GM11168 (cell line): ENCODE results near the gene NRF1.
"Not testable (repeated sequence)": the region's sequence is repeated elsewhere in the genome, so short reads cannot be mapped to it uniquely, and the experiment has no call there.

Experiments
- in situ Hi-C: fragments of 300-500 bp; cut with MboI; formaldehyde crosslinking; loops from one replicate; pipeline ENCODE4 v1.12.0; 2022; ENCODE audit warnings: low sequenced_read_pairs; ENCODE audit not compliant: unreplicated experiment

Gene NRF1

GRCh38 chr7:129611246-129612111 lies at the start of gene NRF1:
NRF1 (plus strand) TSS chr7:129611720; CDS start chr7:129657352, 45,632 bp downstream.
- in situ Hi-C loops = no loop called here

GRCh38 chr7:129566323-129566722 lies 45.2 kb upstream of the NRF1 start:
- in situ Hi-C loops = not testable (repeated sequence)

GRCh38 chr7:129567377-129567776 lies 44.1 kb upstream of the NRF1 start:
- in situ Hi-C loops = no loop called here

DNA sequence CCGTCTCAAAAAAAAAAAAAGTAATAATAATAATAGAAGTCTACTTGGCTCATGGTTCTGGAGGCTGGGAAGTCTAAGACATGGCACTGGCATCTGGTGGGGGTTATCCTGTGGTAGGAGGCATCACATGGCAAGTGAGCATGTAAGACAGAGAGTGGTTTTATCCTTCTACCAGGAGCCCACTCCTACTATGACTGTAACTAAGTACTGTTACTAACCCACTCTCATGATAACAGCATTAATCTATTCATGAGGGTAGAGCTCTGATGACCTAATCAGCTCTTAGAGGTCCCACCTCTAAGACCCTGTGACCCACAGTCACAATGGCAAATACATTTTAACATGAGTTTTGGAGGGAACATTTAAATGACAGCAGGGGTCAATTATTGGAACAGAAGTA lies 43.3 kb upstream of the NRF1 start:
- in situ Hi-C loops = no loop called here

GRCh38 chr7:129569326-129569725 lies 42.2 kb upstream of the NRF1 start:
- in situ Hi-C loops = no loop called here

DNA sequence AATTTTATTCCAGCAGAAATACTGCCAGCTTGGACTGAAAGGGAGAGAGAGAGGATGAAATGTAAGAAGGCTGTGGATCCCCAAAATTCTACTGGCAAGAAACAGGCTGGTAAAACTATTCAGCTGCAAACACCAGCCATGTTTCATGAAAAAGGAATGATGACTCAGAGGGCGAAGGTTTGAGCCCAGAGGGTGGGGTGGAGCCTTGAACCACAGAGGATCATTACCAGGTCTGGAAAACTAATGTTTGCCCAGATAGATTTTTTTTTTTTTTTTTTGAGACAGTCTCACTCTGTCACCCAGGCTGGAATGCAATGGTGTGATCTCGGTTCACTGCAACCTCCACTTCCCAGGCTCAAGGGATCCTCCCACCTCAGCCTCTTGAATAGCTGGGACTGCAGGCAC lies 41.7 kb upstream of the NRF1 start:
- in situ Hi-C loops = no loop called here

GRCh38 chr7:129571201-129571600 lies 40.3 kb upstream of the NRF1 start:
- in situ Hi-C loops = no loop called here

DNA sequence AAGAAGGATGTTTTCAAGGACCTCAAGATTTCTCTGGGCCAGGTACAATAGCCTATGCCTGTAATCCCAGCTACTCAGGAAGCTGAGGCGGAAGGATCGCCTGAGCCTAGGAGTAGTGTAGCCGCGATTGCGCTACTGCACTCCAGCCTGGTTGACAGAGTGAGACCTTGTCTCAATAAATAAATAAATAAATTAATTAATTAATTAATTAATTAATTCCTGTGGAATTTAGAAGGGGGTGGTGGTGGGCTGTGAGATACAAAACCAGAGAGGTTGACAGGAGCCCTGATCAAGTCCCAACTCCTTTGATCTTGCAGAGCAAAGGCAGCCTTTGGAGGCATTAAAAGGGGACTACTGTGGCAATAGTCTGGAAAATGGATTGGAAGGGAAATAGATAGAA lies 39.3 kb upstream of the NRF1 start:
- in situ Hi-C loops = no loop called here

DNA sequence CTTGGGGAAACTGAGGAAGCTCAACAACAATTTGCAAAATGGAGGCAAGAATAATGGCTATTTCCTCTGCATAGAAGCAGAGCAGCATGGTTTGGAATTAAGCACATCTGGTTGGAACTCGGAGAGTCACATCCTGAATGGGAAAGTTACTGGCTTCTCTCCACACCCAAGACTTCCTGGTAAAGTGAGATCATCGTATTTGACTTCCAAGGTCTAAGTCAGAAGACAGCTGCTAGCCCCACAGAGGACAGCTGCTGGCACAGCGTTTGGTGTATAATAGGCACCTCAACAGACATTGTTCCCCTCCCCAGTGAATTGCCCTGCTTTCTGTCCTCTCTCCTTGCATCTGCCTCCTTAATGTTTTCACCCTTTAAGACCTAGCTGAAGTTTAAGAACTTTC lies 37.0 kb upstream of the NRF1 start:
- in situ Hi-C loops = no loop called here

DNA sequence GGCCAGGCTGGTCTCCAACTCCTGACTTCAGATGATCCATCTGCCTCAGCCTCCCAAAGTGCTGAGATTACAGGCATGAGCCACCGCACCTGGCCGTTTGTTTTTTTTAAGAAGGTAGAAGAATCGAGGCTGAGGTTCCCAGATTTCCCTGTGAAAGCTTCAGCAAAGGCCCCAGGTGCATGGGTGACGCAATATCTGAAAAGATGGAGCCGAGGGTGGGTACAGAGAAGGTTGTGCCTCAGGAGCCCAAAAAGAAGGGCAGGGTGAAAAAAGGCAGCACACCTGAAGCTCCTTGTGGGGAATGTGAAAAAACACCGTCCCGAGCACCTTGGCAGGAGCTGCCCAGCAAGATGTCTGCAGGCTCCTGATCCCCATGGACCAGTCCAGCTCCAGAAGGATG lies 35.8 kb upstream of the NRF1 start:
- in situ Hi-C loops = no loop called here

GRCh38 chr7:129576138-129576537 lies 35.4 kb upstream of the NRF1 start:
- in situ Hi-C loops = no loop called here

- in situ Hi-C loops = no loop called here
Observed at GRCh38 chr7:129578829-129579228, 32.7 kb upstream of the NRF1 start.

DNA sequence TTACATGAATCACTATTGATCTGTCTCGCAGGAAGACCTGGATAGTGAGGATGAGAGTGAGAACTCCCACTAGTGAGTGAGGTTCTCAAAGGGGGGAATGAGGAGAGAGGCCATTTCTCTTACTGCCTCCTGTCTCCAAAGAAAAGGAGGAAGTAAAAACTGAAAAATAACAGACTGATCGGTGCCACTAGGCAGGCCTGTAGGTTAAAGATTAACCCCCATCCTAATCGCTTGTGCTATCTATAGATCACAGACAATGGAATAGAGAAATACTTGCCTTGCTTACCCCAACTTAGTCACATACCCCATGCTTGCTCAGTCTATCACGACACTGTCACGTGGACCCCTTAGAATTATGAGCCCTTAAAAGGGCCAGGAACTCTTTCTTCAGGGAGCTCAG lies 25.3 kb upstream of the NRF1 start:
- in situ Hi-C loops = not testable (repeated sequence)

- in situ Hi-C loops = no loop called here
Observed at GRCh38 chr7:129588268-129588667, 23.3 kb upstream of the NRF1 start.

- in situ Hi-C loops = no loop called here
Observed at GRCh38 chr7:129591868-129592267, 19.7 kb upstream of the NRF1 start.

- in situ Hi-C loops = not testable (repeated sequence)
Observed at GRCh38 chr7:129596386-129596785, 15.1 kb upstream of the NRF1 start.

DNA sequence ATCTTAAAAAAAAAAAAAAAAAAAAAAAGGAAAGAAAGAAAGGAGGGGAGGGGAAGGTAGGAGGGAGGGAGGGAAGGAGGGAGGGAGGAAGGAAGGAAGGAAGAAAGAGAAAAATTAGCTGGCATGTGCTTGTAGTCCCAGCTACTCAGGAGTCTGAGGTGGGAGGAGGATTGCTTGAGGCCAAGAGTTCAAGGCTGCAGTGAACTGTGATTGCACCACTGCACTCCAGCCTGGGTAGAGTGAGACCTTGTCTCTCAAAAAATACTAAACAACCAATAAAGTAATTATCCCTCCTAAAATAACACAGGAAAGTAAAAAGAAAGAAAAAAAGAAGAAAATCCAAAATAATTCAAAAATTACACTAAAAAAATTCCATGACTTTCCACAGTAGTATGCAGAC lies 13.8 kb upstream of the NRF1 start:
- in situ Hi-C loops = no loop called here

GRCh38 chr7:129599174-129599573 lies 12.3 kb upstream of the NRF1 start:
- in situ Hi-C loops = no loop called here

- in situ Hi-C loops = not testable (repeated sequence)
Observed at GRCh38 chr7:129603594-129603993, 7.9 kb upstream of the NRF1 start.

GRCh38 chr7:129604021-129604420 lies 7.5 kb upstream of the NRF1 start:
- in situ Hi-C loops = not testable (repeated sequence)

DNA sequence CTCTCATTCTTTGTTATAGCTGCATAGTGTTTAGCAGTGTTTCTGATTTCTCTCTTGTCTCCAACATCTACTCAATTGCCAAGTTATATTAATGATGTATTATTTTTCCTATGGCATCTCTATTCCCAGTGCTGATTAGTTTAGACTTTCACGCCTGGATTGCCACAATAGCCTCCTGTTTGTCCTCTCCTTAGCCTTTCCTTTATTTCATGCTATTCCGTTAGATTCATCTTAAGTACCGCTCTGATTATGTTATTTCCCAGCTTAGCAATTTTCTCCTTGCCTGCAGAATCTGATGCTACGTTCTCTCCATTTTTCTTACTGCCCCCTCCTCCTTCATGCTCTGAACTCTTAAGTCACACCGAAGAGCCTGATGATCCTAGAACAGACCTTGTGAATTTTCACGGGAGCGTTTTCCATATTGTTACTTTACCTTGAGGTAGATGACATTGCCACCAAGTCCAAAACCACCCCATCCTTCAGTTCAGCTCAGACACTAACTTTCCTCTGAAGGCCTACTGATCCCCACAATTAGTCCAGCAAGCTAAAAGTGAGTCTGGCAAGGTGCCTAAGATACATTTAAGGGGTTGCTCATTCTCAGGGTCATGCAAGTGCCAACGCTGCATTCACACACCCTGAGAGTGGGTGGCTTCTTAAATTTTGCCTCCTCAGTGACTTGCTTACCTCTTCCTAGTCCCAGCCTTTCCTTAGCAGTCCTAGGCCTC lies 6.6 kb upstream of the NRF1 start:
- in situ Hi-C loops = no loop called here
